ENCODE results near the gene LCN12.

LCN12 gene

GRCh38 chr9:136951541-136952320, at the start of gene LCN12:
TSS of gene LCN12 (plus strand) at chr9:136952273. CDS start at chr9:136952328, 55 bp downstream.
- DNase-seq = no peak

GRCh38 chr9:136903041-136903554, 49.0 kb upstream of the LCN12 start:
- no peak for DNase-seq

- DNase-seq = no peak
Observed at GRCh38 chr9:136906266-136906665, 45.8 kb upstream of the LCN12 start.

GRCh38 chr9:136907011-136907914, 44.8 kb upstream of the LCN12 start:
- no peak for DNase-seq

- DNase-seq = no peak
Observed at GRCh38 chr9:136910197-136910900, 41.7 kb upstream of the LCN12 start.

- no peak for DNase-seq
Observed at GRCh38 chr9:136910901-136911245, 41.2 kb upstream of the LCN12 start.

GRCh38 chr9:136913701-136914438, 38.2 kb upstream of the LCN12 start:
- DNase-seq = no peak

- DNase-seq = no peak
Observed at GRCh38 chr9:136915632-136916329, 36.3 kb upstream of the LCN12 start.

- no peak for DNase-seq
Observed at GRCh38 chr9:136916330-136917184, 35.5 kb upstream of the LCN12 start.

GRCh38 chr9:136917902-136918301, 34.2 kb upstream of the LCN12 start:
- no peak for DNase-seq

GRCh38 chr9:136920069-136920468, 32.0 kb upstream of the LCN12 start:
- DNase-seq = no peak

- no peak for DNase-seq
Observed at GRCh38 chr9:136920734-136921231, 31.3 kb upstream of the LCN12 start.

GRCh38 chr9:136921307-136921706, 30.8 kb upstream of the LCN12 start:
- no peak for DNase-seq

- DNase-seq = no peak
Observed at GRCh38 chr9:136921718-136922117, 30.4 kb upstream of the LCN12 start.

GRCh38 chr9:136922540-136922939, 29.5 kb upstream of the LCN12 start:
- DNase-seq = no peak

GRCh38 chr9:136923881-136924280, 28.2 kb upstream of the LCN12 start:
- DNase-seq = no peak

- DNase-seq = no peak
Observed at GRCh38 chr9:136925414-136926153, 26.5 kb upstream of the LCN12 start.

- DNase-seq = no peak
Observed at GRCh38 chr9:136926154-136926704, 25.8 kb upstream of the LCN12 start.

GRCh38 chr9:136926749-136927148, 25.3 kb upstream of the LCN12 start:
- DNase-seq = no peak

Data from NK-92 treated with Interleukin-12 subunit alpha and Interleukin-12 subunit beta, amount 100 ng/mL, for 24 hours (cell line).